ENCODE measurements around the gene TMEM209.

Gene TMEM209

GRCh38 chr7:130151591-130152492 lies 53.4 kb downstream of the TMEM209 start:
- Histone ChIP-seq H3F3A (ENCODE audit: control insufficient read depth, insufficient read depth) (peaks cover 18% of the 10 kb centered on the region), H3K4me1 (ENCODE audit: control insufficient read depth, low read length) (peaks cover 39% of the 10 kb centered on the region), H3K4me2 (ENCODE audit: low read length) (peak overlapping the region; percentile 91; the same call in 1 of the 2 replicates), H3K9me3 (ENCODE audit: control insufficient read depth, insufficient read depth, low read length) (peaks cover 3% of the 10 kb centered on the region; the same call in 1 of the 2 replicates), H3K79me2 (ENCODE audit: control insufficient read depth, low read length) (no peaks in the 10 kb centered on the region), H3K27ac (ENCODE audit: low read depth, low read length) (no peak overlapping the region), H4K20me1 (ENCODE audit: control insufficient read depth, insufficient read depth, low read depth, low read length) (no peaks in the 10 kb centered on the region), H3K4me3 (ENCODE audit: low read length) (no peak overlapping the region), H3K9me2 (replicated peaks; ENCODE audit: control insufficient read depth, low read length) (no peaks in the 10 kb centered on the region), H3K27me3 (ENCODE audit: control insufficient read depth, low read length) (peaks cover 21% of the 10 kb centered on the region), H3K36me3 (ENCODE audit: control insufficient read depth, low read length) (no peaks in the 10 kb centered on the region)
- no peak for TF ChIP-seq EZH2phosphoT487 (IDR thresholded peaks at IDR 0.05; ENCODE audit: borderline replicate concordance, low read length)
- TF ChIP-seq CTCF (IDR thresholded peaks at IDR 0.05; ENCODE audit: low read depth, low read length, poor library complexity, severe bottlenecking): no peak

GRCh38 chr7:130150587-130150986 lies 54.6 kb downstream of the TMEM209 start:
- TF ChIP-seq EZH2phosphoT487 (IDR thresholded peaks at IDR 0.05; ENCODE audit: borderline replicate concordance, low read length): no peak
- no peak for TF ChIP-seq CTCF (IDR thresholded peaks at IDR 0.05; ENCODE audit: low read depth, low read length, poor library complexity, severe bottlenecking)

DNA sequence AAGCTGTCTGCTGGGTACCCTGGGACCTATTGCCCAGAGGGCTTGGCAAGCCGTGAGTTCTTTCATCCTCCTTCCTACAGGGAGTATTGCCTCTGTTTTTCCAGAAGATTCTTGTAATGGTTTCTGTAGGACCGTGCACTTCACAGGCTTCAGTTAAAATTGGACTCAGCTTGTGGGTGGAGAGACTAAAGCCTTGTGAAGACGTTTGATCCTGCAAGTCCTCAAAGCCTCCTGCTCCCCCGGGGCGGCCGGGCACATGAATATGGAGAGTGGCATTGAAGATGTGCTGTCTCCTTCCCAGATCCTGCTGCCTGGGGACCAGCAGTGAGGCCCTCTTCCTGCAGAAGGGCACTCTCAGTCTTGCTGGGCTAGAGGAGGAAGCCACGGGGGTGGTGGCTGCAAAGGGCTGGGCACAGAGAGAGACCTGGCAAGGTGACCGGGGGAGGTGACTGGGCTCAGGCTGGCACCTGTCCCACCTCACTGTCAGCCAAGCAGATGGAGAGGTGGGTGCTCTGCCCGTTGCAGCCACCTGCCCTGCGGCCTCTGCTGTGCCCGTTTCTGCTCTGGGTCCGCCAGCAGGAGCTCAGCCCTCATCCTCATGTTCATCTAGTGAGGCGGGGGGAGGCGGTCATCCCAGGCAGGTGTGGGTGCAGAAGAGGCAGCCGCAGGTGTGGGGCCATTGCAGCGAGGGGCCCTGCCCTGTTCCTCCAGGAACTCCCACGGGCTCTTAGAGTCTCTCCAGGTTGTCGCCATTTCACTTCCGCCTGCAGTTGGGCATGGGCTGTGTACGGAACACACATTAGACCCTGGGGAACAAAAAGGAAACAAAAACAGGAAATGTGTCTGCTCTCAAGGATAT lies 55.7 kb downstream of the TMEM209 start:
- peaks cover 39% of the 10 kb centered on the region for H3K4me1 ChIP-seq (ENCODE audit: control insufficient read depth, low read length)
- H3K79me2 ChIP-seq (ENCODE audit: control insufficient read depth, low read length): no peaks in the 10 kb centered on the region
- H3K27ac ChIP-seq (ENCODE audit: low read depth, low read length): peak overlapping the region; percentile 86
- H4K20me1 ChIP-seq (ENCODE audit: control insufficient read depth, insufficient read depth, low read depth, low read length): no peaks in the 10 kb centered on the region
- no peaks in the 10 kb centered on the region for H3K36me3 ChIP-seq (ENCODE audit: control insufficient read depth, low read length)
- H3F3A ChIP-seq (ENCODE audit: control insufficient read depth, insufficient read depth): peaks cover 24% of the 10 kb centered on the region
- peaks cover 3% of the 10 kb centered on the region; the same call in 1 of the 2 replicates for H3K9me3 ChIP-seq (ENCODE audit: control insufficient read depth, insufficient read depth, low read length)
- H3K9me2 ChIP-seq (replicated peaks; ENCODE audit: control insufficient read depth, low read length): no peaks in the 10 kb centered on the region
- H3K27me3 ChIP-seq (ENCODE audit: control insufficient read depth, low read length): peaks cover 26% of the 10 kb centered on the region
- H3K4me2 ChIP-seq (ENCODE audit: low read length): peak overlapping the region; percentile 91
- peak overlapping the region; percentile 50 for H3K4me3 ChIP-seq (ENCODE audit: low read length)
- TF ChIP-seq EZH2phosphoT487 (IDR thresholded peaks at IDR 0.05; ENCODE audit: borderline replicate concordance, low read length): 0 out of 2 replicates have a peak, but pooled peaks have one; percentile 17
- TF ChIP-seq CTCF (IDR thresholded peaks at IDR 0.05; ENCODE audit: low read depth, low read length, poor library complexity, severe bottlenecking): no peak

More at GRCh38 chr7:130150587-130150986, 54.6 kb downstream of the TMEM209 start:
- peak overlapping the region; percentile 62 for H3K4me3 ChIP-seq (ENCODE audit: low read length)
- no peaks in the 10 kb centered on the region for H3K9me2 ChIP-seq (replicated peaks; ENCODE audit: control insufficient read depth, low read length)
- H3K27ac ChIP-seq (ENCODE audit: low read depth, low read length): peak overlapping the region; percentile 86
- no peaks in the 10 kb centered on the region for H3K79me2 ChIP-seq (ENCODE audit: control insufficient read depth, low read length)
- H3K9me3 ChIP-seq (ENCODE audit: control insufficient read depth, insufficient read depth, low read length): peaks cover 3% of the 10 kb centered on the region; the same call in 1 of the 2 replicates
- peaks cover 39% of the 10 kb centered on the region for H3K4me1 ChIP-seq (ENCODE audit: control insufficient read depth, low read length)
- peak overlapping the region; percentile 91 for H3K4me2 ChIP-seq (ENCODE audit: low read length)
- H4K20me1 ChIP-seq (ENCODE audit: control insufficient read depth, insufficient read depth, low read depth, low read length): no peaks in the 10 kb centered on the region
- H3F3A ChIP-seq (ENCODE audit: control insufficient read depth, insufficient read depth): peaks cover 21% of the 10 kb centered on the region
- no peaks in the 10 kb centered on the region for H3K36me3 ChIP-seq (ENCODE audit: control insufficient read depth, low read length)
- peaks cover 21% of the 10 kb centered on the region for H3K27me3 ChIP-seq (ENCODE audit: control insufficient read depth, low read length)
